ENCODE measurements around the gene NLRP1. TPM values are rescaled to one million over a fixed set of nuclear protein-coding genes. Genes with fewer than 3 reads are reported as not detected.

The NLRP1 gene
- total and polyA plus RNA-seq, 2 donors (not counting 3 experiments of a cell fraction or from before 2014, with no cell fraction given), result 43.8 to 53.9 TPM

DNA sequence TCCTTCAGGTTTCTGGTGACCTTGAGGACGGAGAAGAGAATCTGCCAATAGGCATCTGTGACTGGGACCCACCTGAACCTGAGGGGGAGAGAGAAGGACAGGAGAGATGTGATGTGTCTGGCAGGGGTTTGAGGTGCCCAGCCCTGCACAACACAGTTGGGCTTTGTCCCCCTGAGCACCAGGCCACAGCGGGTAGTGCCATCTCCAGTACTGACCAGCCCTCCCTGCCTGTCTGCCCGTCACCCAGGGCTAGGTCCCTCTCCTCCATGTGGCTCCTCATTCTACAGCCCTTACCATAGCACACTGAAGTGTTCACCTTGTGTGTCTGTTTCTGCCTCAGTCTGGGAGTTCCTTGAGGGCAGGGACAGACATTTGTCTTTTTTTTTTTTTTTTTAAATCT, 30.8 kb downstream of the NLRP1 start:
- Histone ChIP-seq H3K4me2 (ENCODE audit: insufficient read depth, low read length) (no peak overlapping the region), H3K4me3 (replicated peaks in 1 of 3; ENCODE audit: insufficient read depth in 1 of 3, low read depth in 1 of 3, low read length in 3 of 3) (no peak overlapping the region), H4K20me1 (replicated peaks; ENCODE audit: control insufficient read depth, extremely low read depth, insufficient read depth, low read length) (no peaks in the 10 kb centered on the region), H3K9me3 (replicated peaks; ENCODE audit: control insufficient read depth, insufficient read depth, low read length) (no peaks in the 10 kb centered on the region), H3K36me3 (ENCODE audit: control insufficient read depth in 2 of 2, extremely low read depth in 1 of 2, insufficient read depth in 2 of 2, low read length in 2 of 2) (peaks cover 9 to 14% of the 10 kb centered on the region in 2 experiments), H3K79me2 (ENCODE audit: control insufficient read depth, insufficient read depth, low read length) (peaks cover 24% of the 10 kb centered on the region), H3K27me3 (ENCODE audit: control insufficient read depth in 2 of 2, insufficient read depth in 2 of 2, low read length in 2 of 2) (no peaks in the 10 kb centered on the region), H3K9ac (replicated peaks; ENCODE audit: extremely low read depth, insufficient read depth, low read length) (no peak overlapping the region), H2AFZ (ENCODE audit: low read depth, low read length) (no peak overlapping the region), H3K4me1 (ENCODE audit: control insufficient read depth, extremely low read depth, insufficient read depth, low read length) (peaks cover 5% of the 10 kb centered on the region), H3K27ac (ENCODE audit: insufficient read depth, low read depth, low read length) (no peak overlapping the region), H3K9me1 (replicated peaks; ENCODE audit: control insufficient read depth, extremely low read depth, insufficient read depth, low read length) (no peaks in the 10 kb centered on the region)
- ChIA-PET CTCF (no interaction called here), POLR2A (no interaction called here)
- dilution Hi-C loops (cut with MboI; ENCODE audit: extremely low pct_ligation_motif_present, low sequenced_read_pairs) (no loop called here), intact Hi-C loops (cut with micrococcal nuclease) (no loop called here)
- BruUV-seq (replicated peaks), result no TSS peak
- FAIRE-seq (no peak), DNase-seq (ENCODE audit: low read depth, low spot score) (no peak)
- TF ChIP-seq FOS (IDR thresholded peaks at IDR 0.05; ENCODE audit: borderline replicate concordance, insufficient read depth, low read length) (no peak), JUN (IDR thresholded peaks at IDR 0.05; ENCODE audit: borderline replicate concordance, insufficient read depth, insufficient read length, low read depth) (no peak), GATA2 (IDR thresholded peaks at IDR 0.05; ENCODE audit: insufficient read depth, insufficient read length, low read depth, low read length) (no peak), MYC (IDR thresholded peaks at IDR 0.05; ENCODE audit: low read depth, low read length) (no peak), POLR2A (IDR thresholded peaks at IDR 0.05; ENCODE audit: low read depth, low read length) (no peak), POLR2AphosphoS5 (IDR thresholded peaks at IDR 0.05; ENCODE audit: insufficient read depth, low read depth, low read length) (no peak), EZH2 (IDR thresholded peaks at IDR 0.05; ENCODE audit: borderline replicate concordance, low read depth, low read length, severe bottlenecking) (no peak)
- TF ChIP-seq, protein P1, sequence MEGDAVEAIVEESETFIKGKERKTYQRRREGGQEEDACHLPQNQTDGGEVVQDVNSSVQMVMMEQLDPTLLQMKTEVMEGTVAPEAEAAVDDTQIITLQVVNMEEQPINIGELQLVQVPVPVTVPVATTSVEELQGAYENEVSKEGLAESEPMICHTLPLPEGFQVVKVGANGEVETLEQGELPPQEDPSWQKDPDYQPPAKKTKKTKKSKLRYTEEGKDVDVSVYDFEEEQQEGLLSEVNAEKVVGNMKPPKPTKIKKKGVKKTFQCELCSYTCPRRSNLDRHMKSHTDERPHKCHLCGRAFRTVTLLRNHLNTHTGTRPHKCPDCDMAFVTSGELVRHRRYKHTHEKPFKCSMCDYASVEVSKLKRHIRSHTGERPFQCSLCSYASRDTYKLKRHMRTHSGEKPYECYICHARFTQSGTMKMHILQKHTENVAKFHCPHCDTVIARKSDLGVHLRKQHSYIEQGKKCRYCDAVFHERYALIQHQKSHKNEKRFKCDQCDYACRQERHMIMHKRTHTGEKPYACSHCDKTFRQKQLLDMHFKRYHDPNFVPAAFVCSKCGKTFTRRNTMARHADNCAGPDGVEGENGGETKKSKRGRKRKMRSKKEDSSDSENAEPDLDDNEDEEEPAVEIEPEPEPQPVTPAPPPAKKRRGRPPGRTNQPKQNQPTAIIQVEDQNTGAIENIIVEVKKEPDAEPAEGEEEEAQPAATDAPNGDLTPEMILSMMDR (IDR thresholded peaks at IDR 0.05; ENCODE audit: extremely low read depth in 1 of 2, insufficient read depth in 1 of 2, low read depth in 1 of 2, low read length in 2 of 2), result no peak
- TF ChIP-seq, protein P2, sequence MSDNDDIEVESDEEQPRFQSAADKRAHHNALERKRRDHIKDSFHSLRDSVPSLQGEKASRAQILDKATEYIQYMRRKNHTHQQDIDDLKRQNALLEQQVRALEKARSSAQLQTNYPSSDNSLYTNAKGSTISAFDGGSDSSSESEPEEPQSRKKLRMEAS (IDR thresholded peaks at IDR 0.05; ENCODE audit: insufficient read depth, insufficient read length), result no peak

Data from endothelial cell of umbilical vein (primary cell).